Neural progenitor cell (in vitro differentiated cells): ENCODE data around the gene GNB1. TPM values are rescaled to one million over a fixed set of nuclear protein-coding genes. Genes with fewer than 3 reads are reported as not detected.

Experiments used
- DNase-seq: peaks from one replicate; pipeline ENCODE4 v3.0.0-alpha.2; 2016; ENCODE audit warnings: low spot score
- H2AFZ ChIP-seq: fragments of 200-600 bp; sonication (generic); replicated peaks from 2 replicates; pipeline ENCODE4 v1.6.1; 2016; ENCODE audit warnings: antibody characterized with exemption
- H3F3A ChIP-seq: fragments of 200-600 bp; sonication (generic); 2 replicates; pipeline ENCODE4 v1.6.1; 2016; ENCODE audit warnings: antibody characterized with exemption, low read depth
- H3K27ac ChIP-seq: fragments of 200-600 bp; sonication (generic); 2 replicates; pipeline ENCODE4 v1.5.1; 2016; ENCODE audit warnings: mild to moderate bottlenecking
- H3K27me3 ChIP-seq: fragments of 200-600 bp; sonication (generic); 2 replicates; pipeline ENCODE4 v1.6.1; 2016; ENCODE audit warnings: mild to moderate bottlenecking, moderate library complexity
- H3K36me3 ChIP-seq: fragments of 200-600 bp; sonication (generic); 2 replicates; pipeline ENCODE4 v1.5.1; 2016
- H3K4me1 ChIP-seq: fragments of 200-600 bp; sonication (generic); 2 replicates; pipeline ENCODE4 v1.6.1; 2016; ENCODE audit warnings: mixed run types
- H3K4me2 ChIP-seq: fragments of 200-600 bp; sonication (generic); 2 replicates; pipeline ENCODE4 v1.6.1; 2016
- H3K4me3 ChIP-seq: fragments of 200-600 bp; sonication (generic); 2 replicates; pipeline ENCODE4 v1.5.1; 2016
- H3K79me2 ChIP-seq: fragments of 200-600 bp; sonication (generic); 2 replicates; pipeline ENCODE4 v1.6.1; 2016; ENCODE audit warnings: low read depth
- H3K9ac ChIP-seq: fragments of 200-600 bp; sonication (generic); 2 replicates; pipeline ENCODE4 v1.6.1; 2016
- H3K9me3 ChIP-seq: fragments of 200-600 bp; sonication (generic); 2 replicates; pipeline ENCODE4 v1.5.1; 2016; ENCODE audit warnings: low read depth
- H4K20me1 ChIP-seq: fragments of 200-600 bp; sonication (generic); 2 replicates; pipeline ENCODE4 v1.6.1; 2016; ENCODE audit warnings: low read depth
- H3K27ac Mint-ChIP-seq: 3 replicates; pipeline ENCODE4 v1.8.0; 2021; ENCODE audit warnings: mixed read lengths
- H3K27me3 Mint-ChIP-seq: 2 replicates; pipeline ENCODE4 v1.8.0; 2022; ENCODE audit warnings: low read depth, mild to moderate bottlenecking, inconsistent platforms, moderate library complexity, mixed read lengths; ENCODE audit not compliant: insufficient read depth
- H3K36me3 Mint-ChIP-seq: 3 replicates; pipeline ENCODE4 v1.8.0; 2021; ENCODE audit warnings: mixed read lengths
- H3K4me1 Mint-ChIP-seq: 3 replicates; pipeline ENCODE4 v1.8.0; 2021; ENCODE audit warnings: mixed read lengths
- H3K4me3 Mint-ChIP-seq: 3 replicates; pipeline ENCODE4 v1.8.0; 2021; ENCODE audit warnings: mild to moderate bottlenecking, moderate library complexity, mixed read lengths
- H3K9me3 Mint-ChIP-seq: 3 replicates; pipeline ENCODE4 v1.8.0; 2020; ENCODE audit warnings: mixed read lengths
- CTCF ChIP-seq: fragments of 200-600 bp; sonication (generic); IDR thresholded peaks from 2 replicates; pipeline ENCODE4 v1.5.1; 2017; ENCODE audit warnings: antibody characterized with exemption, mild to moderate bottlenecking
- EZH2 ChIP-seq: fragments of 200-600 bp; sonication (generic); IDR thresholded peaks from 2 replicates; pipeline ENCODE4 v1.6.1; 2017; ENCODE audit warnings: antibody characterized with exemption, mild to moderate bottlenecking, moderate library complexity
- EZH2phosphoT487 ChIP-seq: fragments of 200-600 bp; sonication (generic); IDR thresholded peaks from 2 replicates; pipeline ENCODE4 v1.6.1; 2017; ENCODE audit warnings: antibody characterized with exemption
- total RNA-seq: library from RNA; depleted of rRNA; stranded (reverse); fragments of >200 nt; gene quantifications from 2 replicates; pipeline ENCODE4 v1.2.3, GENCODE V29; 2015; ENCODE audit warnings: low replicate concordance

GNB1 gene
- total RNA-seq, result 175 and 197 TPM in 2 replicates

- peaks cover 4% of the 10 kb centered on the region for H3K36me3 ChIP-seq
- no peak for TF ChIP-seq CTCF
- TF ChIP-seq EZH2phosphoT487, result no peak
- no peak for TF ChIP-seq EZH2
- H3K27ac Mint-ChIP-seq, result peak within 1 kb of the TSS; percentile 83
- no peaks in the 10 kb centered on the region for H3K9me3 ChIP-seq
- no peak within 1 kb of the TSS for H2AFZ ChIP-seq
- peaks cover 32% of the 10 kb centered on the region for H3K4me1 ChIP-seq
- H3K4me3 ChIP-seq, result peak within 1 kb of the TSS; percentile 87
- peak within 1 kb of the TSS; percentile 81 for H3K4me2 ChIP-seq
- H3K9me3 Mint-ChIP-seq, result peaks cover 25% of the 10 kb centered on the region
- peaks cover 20% of the 10 kb centered on the region for H3K36me3 Mint-ChIP-seq
- peaks cover 10% of the 10 kb centered on the region for H3K27me3 Mint-ChIP-seq
- H3K4me1 Mint-ChIP-seq, result peaks cover 40% of the 10 kb centered on the region
- H4K20me1 ChIP-seq, result peaks cover 49% of the 10 kb centered on the region
- H3K27me3 ChIP-seq, result no peaks in the 10 kb centered on the region
- H3K79me2 ChIP-seq, result peaks cover 64% of the 10 kb centered on the region
- H3K4me3 Mint-ChIP-seq, result peak within 1 kb of the TSS; percentile 91
- DNase-seq, result peak; percentile 91
- peak within 1 kb of the TSS; percentile 87 for H3K9ac ChIP-seq
- H3K27ac ChIP-seq, result peak within 1 kb of the TSS; percentile 66
- H3F3A ChIP-seq, result peaks cover 35% of the 10 kb centered on the region
Observed at GRCh38 chr1:1890506-1891348, at the start of gene GNB1. TSS of gene GNB1 (minus strand) at chr1:1891087. CDS start at chr1:1825453, 65,634 bp downstream.

GRCh38 chr1:1940123-1940425, 49.2 kb upstream of the GNB1 start:
- Histone ChIP-seq H3K27ac (no peak overlapping the region), H3K9ac (no peak overlapping the region), H3K4me3 (no peak overlapping the region), H3K79me2 (no peaks in the 10 kb centered on the region), H3F3A (no peaks in the 10 kb centered on the region), H2AFZ (no peak overlapping the region), H3K4me1 (no peaks in the 10 kb centered on the region), H4K20me1 (no peaks in the 10 kb centered on the region), H3K36me3 (no peaks in the 10 kb centered on the region), H3K9me3 (no peaks in the 10 kb centered on the region), H3K4me2 (no peak overlapping the region), H3K27me3 (peaks cover 4% of the 10 kb centered on the region)
- H3K9me3 Mint-ChIP-seq, result no peaks in the 10 kb centered on the region
- no peak overlapping the region for H3K4me3 Mint-ChIP-seq
- no peak for DNase-seq
- H3K27me3 Mint-ChIP-seq, result peaks cover 4% of the 10 kb centered on the region
- TF ChIP-seq EZH2, result no peak
- no peaks in the 10 kb centered on the region for H3K36me3 Mint-ChIP-seq
- peaks cover 12% of the 10 kb centered on the region for H3K4me1 Mint-ChIP-seq
- H3K27ac Mint-ChIP-seq, result no peak overlapping the region

- Histone ChIP-seq H3K4me2 (no peak overlapping the region), H3K4me1 (no peaks in the 10 kb centered on the region), H3K27ac (no peak overlapping the region), H3F3A (peaks cover 4% of the 10 kb centered on the region), H3K27me3 (peaks cover 3% of the 10 kb centered on the region), H3K4me3 (no peak overlapping the region), H3K79me2 (no peaks in the 10 kb centered on the region), H3K36me3 (no peaks in the 10 kb centered on the region), H2AFZ (no peak overlapping the region), H3K9ac (no peak overlapping the region), H4K20me1 (no peaks in the 10 kb centered on the region), H3K9me3 (no peaks in the 10 kb centered on the region)
- DNase-seq, result peak; percentile 1
- peaks cover 4% of the 10 kb centered on the region for H3K27me3 Mint-ChIP-seq
- no peak overlapping the region for H3K27ac Mint-ChIP-seq
- no peaks in the 10 kb centered on the region for H3K36me3 Mint-ChIP-seq
- no peak overlapping the region for H3K4me3 Mint-ChIP-seq
- no peaks in the 10 kb centered on the region for H3K9me3 Mint-ChIP-seq
- H3K4me1 Mint-ChIP-seq, result peaks cover 12% of the 10 kb centered on the region
- TF ChIP-seq CTCF (no peak), EZH2 (no peak), EZH2phosphoT487 (no peak)
Observed at GRCh38 chr1:1939296-1940122, 48.6 kb upstream of the GNB1 start.
